Mesothelial cell of epicardium (in vitro differentiated cells): ENCODE measurements around the gene SLC38A10. TPM values are rescaled to one million over a fixed set of nuclear protein-coding genes. Genes with fewer than 3 reads are reported as not detected.

Source experiments
- DNase-seq, 2 experiments: peaks; one replicate each; pipeline ENCODE4 v3.0.0; 2021; ENCODE audit warnings: low spot score in 2 of 2; ENCODE audit not compliant: unreplicated experiment in 2 of 2
- H3K27ac Mint-ChIP-seq: 2 replicates; pipeline ENCODE4 v1.8.0; 2021; ENCODE audit warnings: mixed read lengths
- H3K27me3 Mint-ChIP-seq: 2 replicates; pipeline ENCODE4 v1.8.0; 2021; ENCODE audit warnings: low read depth, mixed read lengths
- H3K36me3 Mint-ChIP-seq: 2 replicates; pipeline ENCODE4 v1.8.0; 2021; ENCODE audit warnings: mixed read lengths
- H3K4me1 Mint-ChIP-seq: 2 replicates; pipeline ENCODE4 v1.8.0; 2021; ENCODE audit warnings: mixed read lengths
- H3K4me3 Mint-ChIP-seq: 2 replicates; pipeline ENCODE4 v1.8.0; 2021; ENCODE audit warnings: mild to moderate bottlenecking, moderate library complexity, mixed read lengths
- H3K9me3 Mint-ChIP-seq: 2 replicates; pipeline ENCODE4 v1.8.0; 2021; ENCODE audit warnings: mixed read lengths
- CTCF ChIP-seq: fragments of 200-600 bp; sonication (generic); IDR thresholded peaks from one replicate; pipeline ENCODE4 v1.5.0; 2021; ENCODE audit warnings: antibody characterized with exemption; ENCODE audit not compliant: unreplicated experiment
- total RNA-seq: library from RNA; stranded (reverse); gene quantifications from 3 replicates; pipeline ENCODE4 v1.2.1, GENCODE V29; 2021

The SLC38A10 gene
- total RNA-seq, 1 donor from 2014 or later: 103 TPM

- no peak overlapping the region for H3K27ac Mint-ChIP-seq
- H3K36me3 Mint-ChIP-seq: no peaks in the 10 kb centered on the region
- no peak for DNase-seq
- no peaks in the 10 kb centered on the region for H3K27me3 Mint-ChIP-seq
- TF ChIP-seq CTCF: no peak
- H3K9me3 Mint-ChIP-seq: no peaks in the 10 kb centered on the region
- no peak overlapping the region for H3K4me3 Mint-ChIP-seq
- H3K4me1 Mint-ChIP-seq: peaks cover 43% of the 10 kb centered on the region
These were observed 41.3 kb upstream of the SLC38A10 start for GRCh38 chr17:81336296-81336929.

GRCh38 chr17:81335773-81336157 is 40.7 kb upstream of the SLC38A10 start:
- H3K36me3 Mint-ChIP-seq: no peaks in the 10 kb centered on the region
- no peak overlapping the region for H3K27ac Mint-ChIP-seq
- no peak for TF ChIP-seq CTCF
- no peak overlapping the region for H3K4me3 Mint-ChIP-seq
- peaks cover 41% of the 10 kb centered on the region for H3K4me1 Mint-ChIP-seq
- H3K9me3 Mint-ChIP-seq: no peaks in the 10 kb centered on the region
- no peak for DNase-seq
- no peaks in the 10 kb centered on the region for H3K27me3 Mint-ChIP-seq

- H3K27ac Mint-ChIP-seq: no peak overlapping the region
These were observed 40.1 kb upstream of the SLC38A10 start for GRCh38 chr17:81334987-81335772.

GRCh38 chr17:81334391-81334901 is 39.3 kb upstream of the SLC38A10 start:
- TF ChIP-seq CTCF: no peak
- no peak for DNase-seq
- Mint-ChIP-seq H3K4me3 (no peak overlapping the region), H3K27ac (no peak overlapping the region), H3K9me3 (no peaks in the 10 kb centered on the region), H3K4me1 (peaks cover 47% of the 10 kb centered on the region), H3K36me3 (no peaks in the 10 kb centered on the region), H3K27me3 (no peaks in the 10 kb centered on the region)

More at GRCh38 chr17:81334987-81335772, 40.1 kb upstream of the SLC38A10 start:
- Mint-ChIP-seq H3K4me1 (peaks cover 43% of the 10 kb centered on the region), H3K9me3 (no peaks in the 10 kb centered on the region), H3K36me3 (no peaks in the 10 kb centered on the region), H3K27me3 (no peaks in the 10 kb centered on the region), H3K4me3 (no peak overlapping the region)
- no peak for DNase-seq
- TF ChIP-seq CTCF: no peak

GRCh38 chr17:81333616-81334368 is 38.7 kb upstream of the SLC38A10 start:
- H3K27ac Mint-ChIP-seq: no peak overlapping the region
- DNase-seq: no peak

More at GRCh38 chr17:81333616-81334368, 38.7 kb upstream of the SLC38A10 start:
- Mint-ChIP-seq H3K4me1 (peaks cover 45% of the 10 kb centered on the region), H3K9me3 (no peaks in the 10 kb centered on the region), H3K27me3 (no peaks in the 10 kb centered on the region), H3K4me3 (no peak overlapping the region), H3K36me3 (no peaks in the 10 kb centered on the region)
- TF ChIP-seq CTCF: no peak
